ENCODE results near the gene CCND3.

DNA sequence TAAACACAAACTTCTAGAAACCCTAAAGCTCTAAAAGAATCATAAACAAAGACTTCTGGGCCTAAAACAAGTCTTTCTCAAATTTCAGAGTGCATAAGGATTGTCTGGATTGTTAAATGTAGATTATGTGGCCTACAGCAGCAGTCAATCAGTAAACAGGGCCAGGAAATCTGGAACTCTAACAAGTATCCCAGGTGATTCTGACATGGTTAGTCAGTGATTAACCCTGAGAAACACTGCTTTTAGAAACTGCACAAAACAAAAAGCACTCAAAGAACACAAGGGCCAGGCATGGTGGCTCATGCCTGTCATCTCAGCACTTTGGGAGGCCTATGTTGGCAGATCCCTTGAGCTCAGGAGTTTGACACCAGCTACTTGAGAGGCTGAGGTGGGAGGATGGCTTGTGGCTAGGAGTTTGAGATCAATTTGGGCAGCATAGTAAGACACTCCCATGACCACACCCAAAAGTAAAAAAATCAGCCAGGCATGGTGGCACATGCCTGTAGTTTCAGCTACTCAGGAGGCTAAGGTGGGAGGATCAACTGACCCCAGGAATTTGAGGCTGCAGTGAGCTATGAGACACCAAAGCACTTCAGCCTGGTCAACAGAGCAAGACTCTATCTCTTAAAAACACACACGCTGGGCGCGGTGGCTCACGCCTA, 26.6 kb downstream of the CCND3 start:
- TF ChIP-seq, protein P1, sequence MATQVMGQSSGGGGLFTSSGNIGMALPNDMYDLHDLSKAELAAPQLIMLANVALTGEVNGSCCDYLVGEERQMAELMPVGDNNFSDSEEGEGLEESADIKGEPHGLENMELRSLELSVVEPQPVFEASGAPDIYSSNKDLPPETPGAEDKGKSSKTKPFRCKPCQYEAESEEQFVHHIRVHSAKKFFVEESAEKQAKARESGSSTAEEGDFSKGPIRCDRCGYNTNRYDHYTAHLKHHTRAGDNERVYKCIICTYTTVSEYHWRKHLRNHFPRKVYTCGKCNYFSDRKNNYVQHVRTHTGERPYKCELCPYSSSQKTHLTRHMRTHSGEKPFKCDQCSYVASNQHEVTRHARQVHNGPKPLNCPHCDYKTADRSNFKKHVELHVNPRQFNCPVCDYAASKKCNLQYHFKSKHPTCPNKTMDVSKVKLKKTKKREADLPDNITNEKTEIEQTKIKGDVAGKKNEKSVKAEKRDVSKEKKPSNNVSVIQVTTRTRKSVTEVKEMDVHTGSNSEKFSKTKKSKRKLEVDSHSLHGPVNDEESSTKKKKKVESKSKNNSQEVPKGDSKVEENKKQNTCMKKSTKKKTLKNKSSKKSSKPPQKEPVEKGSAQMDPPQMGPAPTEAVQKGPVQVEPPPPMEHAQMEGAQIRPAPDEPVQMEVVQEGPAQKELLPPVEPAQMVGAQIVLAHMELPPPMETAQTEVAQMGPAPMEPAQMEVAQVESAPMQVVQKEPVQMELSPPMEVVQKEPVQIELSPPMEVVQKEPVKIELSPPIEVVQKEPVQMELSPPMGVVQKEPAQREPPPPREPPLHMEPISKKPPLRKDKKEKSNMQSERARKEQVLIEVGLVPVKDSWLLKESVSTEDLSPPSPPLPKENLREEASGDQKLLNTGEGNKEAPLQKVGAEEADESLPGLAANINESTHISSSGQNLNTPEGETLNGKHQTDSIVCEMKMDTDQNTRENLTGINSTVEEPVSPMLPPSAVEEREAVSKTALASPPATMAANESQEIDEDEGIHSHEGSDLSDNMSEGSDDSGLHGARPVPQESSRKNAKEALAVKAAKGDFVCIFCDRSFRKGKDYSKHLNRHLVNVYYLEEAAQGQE (IDR thresholded peaks at IDR 0.05; ENCODE audit: low read depth) = no peak
- no peak for TF ChIP-seq YY1 (IDR thresholded peaks at IDR 0.05; ENCODE audit: extremely low read depth, insufficient replicate concordance, low read depth, low read length)
- TF ChIP-seq CEBPB (IDR thresholded peaks at IDR 0.05; ENCODE audit: low read depth) = no peak
- TF ChIP-seq EGR1 (IDR thresholded peaks at IDR 0.05; ENCODE audit: low read depth) = no peak
- no peak for TF ChIP-seq EZH2phosphoT487 (IDR thresholded peaks at IDR 0.05; ENCODE audit: borderline replicate concordance)
- TF ChIP-seq POLR2A (IDR thresholded peaks at IDR 0.05; ENCODE audit: borderline replicate concordance, extremely low read depth, insufficient read depth, insufficient read length) = no peak
- TF ChIP-seq, protein P2, sequence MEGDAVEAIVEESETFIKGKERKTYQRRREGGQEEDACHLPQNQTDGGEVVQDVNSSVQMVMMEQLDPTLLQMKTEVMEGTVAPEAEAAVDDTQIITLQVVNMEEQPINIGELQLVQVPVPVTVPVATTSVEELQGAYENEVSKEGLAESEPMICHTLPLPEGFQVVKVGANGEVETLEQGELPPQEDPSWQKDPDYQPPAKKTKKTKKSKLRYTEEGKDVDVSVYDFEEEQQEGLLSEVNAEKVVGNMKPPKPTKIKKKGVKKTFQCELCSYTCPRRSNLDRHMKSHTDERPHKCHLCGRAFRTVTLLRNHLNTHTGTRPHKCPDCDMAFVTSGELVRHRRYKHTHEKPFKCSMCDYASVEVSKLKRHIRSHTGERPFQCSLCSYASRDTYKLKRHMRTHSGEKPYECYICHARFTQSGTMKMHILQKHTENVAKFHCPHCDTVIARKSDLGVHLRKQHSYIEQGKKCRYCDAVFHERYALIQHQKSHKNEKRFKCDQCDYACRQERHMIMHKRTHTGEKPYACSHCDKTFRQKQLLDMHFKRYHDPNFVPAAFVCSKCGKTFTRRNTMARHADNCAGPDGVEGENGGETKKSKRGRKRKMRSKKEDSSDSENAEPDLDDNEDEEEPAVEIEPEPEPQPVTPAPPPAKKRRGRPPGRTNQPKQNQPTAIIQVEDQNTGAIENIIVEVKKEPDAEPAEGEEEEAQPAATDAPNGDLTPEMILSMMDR (IDR thresholded peaks at IDR 0.05 in 2 of 3, conservative IDR thresholded peaks at IDR 0.05 in 1 of 3; ENCODE audit: borderline replicate concordance in 1 of 3, insufficient read depth in 1 of 3, low read depth in 2 of 3, low read length in 2 of 3) = no peak
- TF ChIP-seq SRF (IDR thresholded peaks at IDR 0.05; ENCODE audit: low read depth) = no peak
- no peak for TF ChIP-seq POLR2AphosphoS5 (IDR thresholded peaks at IDR 0.05; ENCODE audit: low read depth, low read length)
- no peak for TF ChIP-seq SP1 (IDR thresholded peaks at IDR 0.05; ENCODE audit: low read depth)

Measured in HCT116 (cell line).